ENCODE results near the gene SVIP.

Gene SVIP, protein sequence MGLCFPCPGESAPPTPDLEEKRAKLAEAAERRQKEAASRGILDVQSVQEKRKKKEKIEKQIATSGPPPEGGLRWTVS

DNA sequence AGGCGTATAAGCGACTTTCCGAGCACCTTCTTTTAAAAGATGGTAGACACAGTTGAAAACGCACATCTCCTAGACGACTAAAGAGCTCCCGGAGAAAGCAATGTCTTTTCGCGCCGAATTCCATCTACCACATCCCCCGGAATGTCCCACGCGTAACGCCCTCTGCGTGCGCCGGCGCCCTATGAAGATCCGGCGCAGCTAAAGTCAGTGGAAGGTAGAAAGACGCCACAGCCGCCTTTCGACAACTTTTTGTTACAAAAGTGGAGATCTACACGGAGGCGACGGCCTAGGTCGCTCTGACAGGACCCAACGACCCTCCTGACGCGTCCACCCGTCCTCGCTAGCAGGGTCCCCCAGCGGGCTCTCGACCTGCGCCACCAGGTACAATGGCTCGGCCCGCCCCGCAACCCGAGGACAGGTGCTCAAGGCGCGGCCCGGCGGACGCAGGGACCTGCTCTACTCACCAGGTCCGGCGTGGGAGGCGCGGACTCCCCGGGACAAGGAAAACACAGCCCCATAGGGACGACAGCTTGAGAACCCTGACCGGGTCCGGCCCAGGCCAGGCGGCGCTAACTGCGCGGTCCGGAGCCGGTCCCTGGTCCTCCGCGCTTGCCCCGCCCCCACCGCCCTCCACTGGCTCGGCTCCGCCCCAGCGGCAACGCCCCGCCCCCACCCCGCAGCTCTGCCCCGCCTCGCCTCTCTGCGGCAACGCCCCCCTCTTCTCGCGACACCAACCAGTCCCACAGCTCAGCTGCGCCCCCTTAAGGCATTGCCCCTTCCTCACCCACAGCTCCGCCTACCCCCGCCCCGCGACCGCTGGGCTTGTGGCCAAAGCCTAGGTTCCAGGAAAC is at the start of gene SVIP:
SVIP (minus strand) TSS at position 571 of the 851 bp plus-strand sequence; CDS start at position 518, 53 bp downstream.
- Mint-ChIP-seq H3K36me3 (ENCODE audit: low read depth) (peaks cover 26% of the 10 kb centered on the region), H3K4me1 (ENCODE audit: low read depth) (peaks cover 16% of the 10 kb centered on the region), H3K27me3 (no peaks in the 10 kb centered on the region), H3K4me3 (peak within 1 kb of the TSS; percentile 86), H3K27ac (peak within 1 kb of the TSS; percentile 86), H3K9me3 (no peaks in the 10 kb centered on the region)

DNA sequence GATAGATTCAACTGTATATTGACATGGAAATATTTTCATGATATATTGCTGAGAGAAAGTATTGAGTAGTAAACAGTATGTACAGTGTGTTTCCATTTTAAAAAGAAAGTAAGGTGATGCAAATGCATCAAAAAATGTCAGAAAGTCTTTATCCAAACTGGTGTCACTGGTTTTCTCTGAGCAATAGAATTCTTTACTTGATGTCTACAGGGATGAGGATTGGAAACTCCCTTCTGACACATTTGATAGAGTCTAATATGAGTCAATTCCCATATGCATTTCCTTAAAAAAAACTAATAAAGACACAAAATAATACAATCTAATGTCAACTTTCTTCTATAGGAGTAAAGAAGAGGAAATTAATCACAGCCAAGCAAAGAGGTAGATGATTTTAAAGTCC is 49.0 kb upstream of the SVIP start:
- Mint-ChIP-seq H3K4me1 (ENCODE audit: low read depth) (no peaks in the 10 kb centered on the region), H3K27me3 (no peaks in the 10 kb centered on the region), H3K9me3 (no peaks in the 10 kb centered on the region), H3K27ac (no peak overlapping the region), H3K4me3 (no peak overlapping the region), H3K36me3 (ENCODE audit: low read depth) (no peaks in the 10 kb centered on the region)

DNA sequence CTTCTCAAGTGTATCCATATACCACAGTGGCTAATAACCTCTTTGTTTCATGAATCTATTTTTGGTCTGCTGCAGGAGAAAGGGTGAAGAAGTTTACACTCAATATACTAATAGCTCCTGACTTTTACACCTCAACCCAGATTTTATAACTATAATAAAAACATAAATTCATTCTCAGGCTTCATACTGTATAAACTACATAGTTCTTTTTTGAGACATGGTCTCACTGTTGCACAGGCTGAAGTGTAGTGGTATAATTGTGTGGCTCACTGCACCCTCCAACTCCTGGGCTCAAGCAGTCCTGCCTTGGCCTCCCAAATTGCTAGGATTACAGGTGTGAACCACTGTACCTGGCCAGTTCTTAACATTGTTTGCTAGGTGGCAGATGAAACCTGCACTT is 48.4 kb upstream of the SVIP start:
- Mint-ChIP-seq H3K36me3 (ENCODE audit: low read depth) (no peaks in the 10 kb centered on the region), H3K27me3 (no peaks in the 10 kb centered on the region), H3K4me3 (no peak overlapping the region), H3K27ac (no peak overlapping the region), H3K4me1 (ENCODE audit: low read depth) (no peaks in the 10 kb centered on the region), H3K9me3 (no peaks in the 10 kb centered on the region)

DNA sequence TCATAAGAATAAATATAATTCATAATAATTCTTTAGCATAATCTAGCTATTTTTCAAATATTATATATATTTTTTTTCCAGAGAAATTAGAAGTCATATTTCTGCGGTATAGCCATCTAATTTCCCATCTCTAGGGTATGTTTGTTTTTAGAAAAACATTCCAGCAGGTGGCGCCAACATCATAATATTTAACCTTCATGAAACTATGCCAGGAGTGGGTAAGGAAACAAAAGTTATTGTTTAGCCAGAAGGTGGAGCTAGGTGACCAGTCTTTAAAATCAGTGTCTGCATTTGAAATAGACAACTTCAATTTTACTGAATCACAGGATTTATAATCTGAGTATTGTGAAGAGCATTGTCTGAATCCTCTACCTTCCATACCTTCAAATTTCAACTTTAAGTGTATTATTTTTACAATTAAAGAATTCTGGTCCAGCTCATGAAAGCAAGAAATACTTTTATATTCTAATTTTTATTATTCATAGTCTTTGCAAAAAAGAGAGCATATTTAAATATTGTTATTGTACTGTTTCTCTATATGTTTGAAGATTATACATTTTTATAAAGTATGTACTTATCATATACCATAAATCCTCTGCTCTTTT is 46.4 kb upstream of the SVIP start:
- H3K36me3 Mint-ChIP-seq (ENCODE audit: low read depth), result no peaks in the 10 kb centered on the region
- no peaks in the 10 kb centered on the region for H3K27me3 Mint-ChIP-seq
- H3K9me3 Mint-ChIP-seq, result no peaks in the 10 kb centered on the region
- no peak overlapping the region for H3K4me3 Mint-ChIP-seq
- no peak overlapping the region for H3K27ac Mint-ChIP-seq
- H3K4me1 Mint-ChIP-seq (ENCODE audit: low read depth), result no peaks in the 10 kb centered on the region

DNA sequence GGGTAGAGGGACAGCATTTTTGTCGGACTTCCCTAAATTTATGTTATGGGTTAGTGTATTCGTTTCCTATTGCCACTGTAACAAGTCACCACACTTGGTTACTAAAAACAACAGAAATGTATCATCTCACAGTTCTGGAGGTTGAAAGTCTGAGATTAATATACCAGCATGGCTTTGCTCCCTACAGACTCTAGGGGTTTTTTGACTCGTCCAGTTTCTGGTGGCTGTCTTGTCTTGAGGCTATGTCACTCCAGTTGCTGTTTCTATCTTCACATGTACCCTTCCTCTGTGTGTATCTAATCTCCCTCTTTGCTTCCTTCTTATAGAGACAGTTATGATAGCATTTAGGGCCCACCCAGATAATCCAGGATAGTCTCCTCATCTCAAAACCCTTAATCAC is 39.7 kb upstream of the SVIP start:
- Mint-ChIP-seq H3K9me3 (no peaks in the 10 kb centered on the region), H3K27ac (no peak overlapping the region), H3K36me3 (ENCODE audit: low read depth) (no peaks in the 10 kb centered on the region), H3K4me3 (no peak overlapping the region), H3K4me1 (ENCODE audit: low read depth) (no peaks in the 10 kb centered on the region), H3K27me3 (no peaks in the 10 kb centered on the region)

DNA sequence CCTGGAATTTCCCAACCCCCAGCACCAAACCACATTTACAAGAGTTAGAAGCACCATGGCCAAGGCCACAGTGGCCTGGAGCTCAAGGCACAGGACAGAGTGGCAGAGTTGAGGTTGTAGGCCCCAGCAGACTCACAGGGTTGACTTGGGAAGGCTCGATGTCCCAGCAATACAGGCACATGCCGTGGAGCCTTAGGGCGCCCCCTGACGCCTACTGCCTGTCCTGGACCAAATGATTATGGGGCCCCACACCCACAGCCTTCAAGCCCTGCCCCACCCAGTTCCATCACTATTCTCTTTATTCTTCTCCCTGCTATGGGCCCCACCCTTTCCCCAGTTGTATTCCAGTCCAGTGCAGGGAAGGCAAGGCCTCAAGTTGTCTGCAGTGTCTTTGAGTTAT is 30.6 kb upstream of the SVIP start, which contains the start of gene CCDC179:
CCDC179 (minus strand) TSS at position 234 of the 400 bp plus-strand sequence; CDS start at position 181, 53 bp downstream.
- no peak within 1 kb of the TSS for H3K4me3 Mint-ChIP-seq
- no peaks in the 10 kb centered on the region for H3K4me1 Mint-ChIP-seq (ENCODE audit: low read depth)
- no peaks in the 10 kb centered on the region for H3K27me3 Mint-ChIP-seq
- H3K36me3 Mint-ChIP-seq (ENCODE audit: low read depth), result peaks cover 3% of the 10 kb centered on the region
- H3K27ac Mint-ChIP-seq, result no peak within 1 kb of the TSS
- H3K9me3 Mint-ChIP-seq, result no peaks in the 10 kb centered on the region

DNA sequence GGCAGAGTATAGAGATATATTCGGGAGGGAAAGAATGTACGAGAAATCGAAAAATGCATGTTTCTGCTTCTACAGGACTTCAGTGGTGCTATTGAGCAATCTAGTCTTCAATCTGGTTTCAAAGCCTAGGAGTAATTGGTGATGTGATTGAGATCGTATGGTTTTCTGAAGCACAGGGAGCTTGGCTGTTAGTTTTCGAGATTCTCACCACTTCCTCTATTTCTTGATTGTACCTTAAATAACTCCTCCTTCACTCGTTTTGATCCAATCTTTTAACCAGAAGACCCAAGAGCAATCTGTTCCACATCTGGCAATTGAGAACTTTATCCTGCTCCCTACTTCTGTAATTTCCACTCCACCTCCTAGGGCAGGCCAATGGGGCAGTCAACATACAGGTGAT is 30.2 kb upstream of the SVIP start:
- Mint-ChIP-seq H3K36me3 (ENCODE audit: low read depth) (peaks cover 3% of the 10 kb centered on the region), H3K4me1 (ENCODE audit: low read depth) (no peaks in the 10 kb centered on the region), H3K4me3 (no peak overlapping the region), H3K27ac (no peak overlapping the region), H3K9me3 (no peaks in the 10 kb centered on the region), H3K27me3 (no peaks in the 10 kb centered on the region)

DNA sequence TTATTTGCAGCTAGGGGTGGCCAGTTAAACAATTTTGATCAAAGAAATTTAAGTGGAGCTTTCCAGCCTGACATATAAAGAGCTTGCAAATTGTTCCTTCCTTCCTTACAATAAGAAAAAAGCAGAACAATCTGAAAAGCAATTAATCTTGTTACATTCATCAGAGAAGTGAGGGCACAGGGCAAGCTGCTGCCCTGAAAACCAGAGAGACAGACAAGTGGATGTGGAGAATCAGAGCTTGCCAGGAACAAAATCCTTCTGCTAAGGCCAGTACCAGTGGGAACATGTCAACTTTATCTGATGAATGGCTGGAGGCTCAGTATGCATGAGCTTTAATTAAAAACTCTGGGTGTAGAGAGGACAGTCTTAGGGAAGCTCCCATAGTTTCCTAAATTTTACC is 21.9 kb upstream of the SVIP start:
- no peak overlapping the region for H3K27ac Mint-ChIP-seq
- H3K9me3 Mint-ChIP-seq, result peaks cover 5% of the 10 kb centered on the region
- no peaks in the 10 kb centered on the region for H3K4me1 Mint-ChIP-seq (ENCODE audit: low read depth)
- no peaks in the 10 kb centered on the region for H3K36me3 Mint-ChIP-seq (ENCODE audit: low read depth)
- no peaks in the 10 kb centered on the region for H3K27me3 Mint-ChIP-seq
- H3K4me3 Mint-ChIP-seq, result no peak overlapping the region

DNA sequence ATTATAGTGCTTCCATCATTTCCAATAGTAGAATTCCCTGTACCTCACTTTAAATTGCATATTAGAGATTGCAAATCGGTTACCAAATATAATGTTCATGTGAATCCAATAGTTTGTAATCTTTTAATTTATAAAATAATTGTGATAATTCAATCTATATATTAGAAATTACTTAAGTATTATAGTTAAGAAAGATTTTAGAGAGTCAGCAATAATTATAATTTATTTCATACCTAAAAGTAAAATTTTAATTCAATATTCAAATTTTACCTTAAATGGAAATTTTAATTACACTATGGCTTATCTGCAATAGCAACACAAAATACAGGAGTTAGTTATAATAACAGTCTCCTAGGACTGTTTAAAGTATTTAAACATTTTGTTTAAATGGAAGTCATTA is 17.1 kb upstream of the SVIP start:
- Mint-ChIP-seq H3K27me3 (no peaks in the 10 kb centered on the region), H3K36me3 (ENCODE audit: low read depth) (peaks cover 5% of the 10 kb centered on the region), H3K9me3 (no peaks in the 10 kb centered on the region), H3K4me3 (no peak overlapping the region), H3K4me1 (ENCODE audit: low read depth) (no peaks in the 10 kb centered on the region), H3K27ac (no peak overlapping the region)

DNA sequence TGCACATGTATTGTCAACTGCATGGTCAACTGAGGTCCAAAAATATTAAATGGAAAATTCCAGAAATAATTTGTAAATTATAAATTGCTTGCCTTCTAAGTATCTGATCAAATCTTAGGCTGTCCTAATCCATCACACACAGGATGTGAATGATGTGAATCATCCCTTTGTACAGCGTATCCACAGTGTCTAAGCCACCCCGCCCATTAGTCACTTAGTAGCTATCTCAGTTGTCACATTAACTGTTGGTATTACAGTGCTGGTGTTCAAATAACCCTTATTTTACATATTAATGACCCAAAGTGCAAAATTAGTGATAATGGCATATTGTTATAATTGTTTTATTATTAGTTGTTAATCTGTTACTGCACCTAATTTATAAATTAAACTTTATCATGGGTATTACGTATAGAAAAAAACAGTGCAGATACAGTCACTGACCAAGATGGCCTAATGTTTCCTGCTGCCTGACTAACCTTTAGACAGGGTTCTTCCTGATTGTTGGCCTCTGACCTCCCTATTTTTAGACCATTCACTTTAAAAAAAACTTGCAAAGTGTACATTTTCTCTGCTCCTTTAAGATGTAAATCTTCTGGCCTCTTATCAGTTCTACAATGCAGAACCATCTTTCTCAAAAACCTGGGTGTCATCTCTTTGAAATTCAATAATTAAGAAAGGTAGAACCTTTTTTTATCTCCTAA is 2.9 kb upstream of the SVIP start:
- Mint-ChIP-seq H3K27me3 (no peaks in the 10 kb centered on the region), H3K27ac (no peak overlapping the region), H3K4me3 (no peak overlapping the region), H3K4me1 (ENCODE audit: low read depth) (peaks cover 13% of the 10 kb centered on the region), H3K36me3 (ENCODE audit: low read depth) (peaks cover 3% of the 10 kb centered on the region), H3K9me3 (no peaks in the 10 kb centered on the region)

DNA sequence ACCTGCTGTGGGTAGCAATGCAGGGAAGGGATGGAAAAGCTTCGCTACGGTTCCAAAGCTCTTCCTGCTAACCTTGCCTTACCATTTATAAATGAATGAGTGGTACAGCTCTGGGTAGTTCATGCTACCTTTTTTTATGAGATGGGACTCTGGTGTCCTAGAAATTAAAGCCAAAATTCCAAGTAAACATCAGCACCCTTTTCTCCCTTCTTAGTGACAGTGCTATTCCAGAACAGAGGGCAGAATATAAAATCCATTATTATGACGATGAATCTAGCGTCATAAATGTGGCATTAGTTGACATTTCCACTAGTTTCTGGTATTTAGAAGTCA is 447 bp upstream of the SVIP start:
- no peaks in the 10 kb centered on the region for H3K27me3 Mint-ChIP-seq
- H3K4me1 Mint-ChIP-seq (ENCODE audit: low read depth), result peaks cover 16% of the 10 kb centered on the region
- peak overlapping the region; percentile 31 for H3K27ac Mint-ChIP-seq
- no peaks in the 10 kb centered on the region for H3K9me3 Mint-ChIP-seq
- peak overlapping the region; percentile 86 for H3K4me3 Mint-ChIP-seq
- H3K36me3 Mint-ChIP-seq (ENCODE audit: low read depth), result peaks cover 20% of the 10 kb centered on the region

DNA sequence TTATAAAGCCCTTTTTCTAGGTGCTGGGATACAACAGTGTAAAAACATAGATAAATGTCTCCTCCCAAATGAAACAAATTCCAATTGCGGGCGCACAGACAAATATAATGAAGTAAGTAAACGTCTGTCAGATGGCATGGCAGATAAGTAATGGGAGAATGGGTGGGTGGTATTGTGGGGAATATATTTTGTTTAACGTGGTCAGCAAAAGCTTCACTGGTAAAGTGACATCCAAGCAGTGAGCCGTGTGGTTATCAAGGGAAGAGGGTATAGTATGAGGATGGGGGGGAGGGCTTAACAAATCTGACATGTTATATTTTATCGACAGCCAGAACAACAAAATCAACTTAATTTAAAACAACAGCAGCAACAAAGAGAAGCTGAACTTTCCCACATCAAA is 1.2 kb downstream of the SVIP start:
- Mint-ChIP-seq H3K36me3 (ENCODE audit: low read depth) (peaks cover 29% of the 10 kb centered on the region), H3K27ac (peak overlapping the region; percentile 66), H3K27me3 (no peaks in the 10 kb centered on the region), H3K4me3 (peak overlapping the region; percentile 86), H3K4me1 (ENCODE audit: low read depth) (peaks cover 16% of the 10 kb centered on the region), H3K9me3 (no peaks in the 10 kb centered on the region)

DNA sequence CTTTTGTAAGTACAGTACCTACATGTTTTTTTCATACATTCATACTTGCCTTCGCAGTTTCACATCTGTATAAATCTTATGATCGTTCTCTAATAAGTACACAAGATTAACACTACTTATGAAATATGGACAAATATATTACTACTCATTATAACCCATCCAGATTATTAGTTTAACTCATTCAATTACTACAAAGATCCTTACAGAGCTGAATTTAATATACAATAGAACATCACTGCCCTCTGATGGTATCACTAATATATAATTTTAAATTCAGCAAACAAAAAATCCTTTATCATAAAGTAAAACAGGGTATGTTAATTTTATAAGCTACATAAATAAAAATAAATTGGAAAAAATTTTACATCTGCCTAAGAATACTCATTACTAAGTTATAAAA is 7.4 kb downstream of the SVIP start:
- Mint-ChIP-seq H3K9me3 (peaks cover 11% of the 10 kb centered on the region), H3K36me3 (ENCODE audit: low read depth) (peaks cover 83% of the 10 kb centered on the region), H3K4me1 (ENCODE audit: low read depth) (peaks cover 2% of the 10 kb centered on the region), H3K27ac (no peak overlapping the region), H3K4me3 (no peak overlapping the region), H3K27me3 (no peaks in the 10 kb centered on the region)

DNA sequence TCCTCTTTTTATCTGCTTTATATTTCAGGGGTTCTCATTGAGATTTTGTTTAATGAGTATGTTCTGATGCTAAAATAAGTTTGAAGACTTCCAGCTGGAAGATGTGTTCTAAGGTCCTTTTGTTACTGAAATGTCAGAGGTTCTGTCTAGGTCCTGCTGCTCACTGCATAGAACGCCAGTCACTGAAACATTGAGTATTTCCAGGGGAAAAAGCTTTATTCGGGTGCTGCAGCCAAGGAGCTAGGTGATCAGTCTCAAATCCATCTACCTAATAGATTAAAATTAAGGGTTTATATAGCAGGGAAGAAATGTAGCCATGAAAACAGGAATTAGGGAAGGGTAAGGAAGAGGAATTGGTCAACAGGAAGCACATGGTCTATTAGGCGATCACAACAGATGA is 19.7 kb downstream of the SVIP start:
- Mint-ChIP-seq H3K36me3 (ENCODE audit: low read depth) (no peaks in the 10 kb centered on the region), H3K4me3 (no peak overlapping the region), H3K9me3 (peaks cover 8% of the 10 kb centered on the region), H3K27ac (no peak overlapping the region), H3K27me3 (no peaks in the 10 kb centered on the region), H3K4me1 (ENCODE audit: low read depth) (peaks cover 10% of the 10 kb centered on the region)

DNA sequence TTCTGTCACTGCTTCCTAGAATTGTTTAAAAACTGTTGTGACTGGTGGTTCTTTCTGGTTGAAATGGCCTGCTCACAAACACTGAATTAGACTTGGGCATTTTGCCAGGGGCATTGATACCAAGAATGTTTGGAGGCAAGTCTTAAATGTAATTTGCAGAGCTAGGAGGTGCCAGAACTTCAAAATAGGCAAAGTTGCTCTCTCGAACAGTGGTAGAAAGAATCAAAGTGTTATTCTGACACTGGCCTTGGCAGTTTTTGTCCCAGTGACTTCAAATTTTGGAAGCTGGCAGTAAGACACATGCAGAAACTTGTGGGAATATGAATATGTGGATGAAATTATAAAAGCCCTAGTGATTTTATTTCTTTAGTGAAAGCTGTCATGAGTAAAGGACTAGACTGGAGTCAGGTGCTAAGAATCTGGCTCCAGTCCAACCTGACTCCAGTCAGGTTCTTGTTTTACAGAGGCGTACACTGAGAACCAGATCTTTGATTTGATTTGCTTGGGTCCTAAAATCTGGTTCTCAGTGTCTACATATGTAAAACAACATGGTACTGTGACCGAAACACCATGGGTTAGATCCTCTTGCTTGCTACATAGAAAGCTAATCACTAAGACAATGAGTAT is 20.9 kb downstream of the SVIP start:
- Mint-ChIP-seq H3K27ac (no peak overlapping the region), H3K9me3 (peaks cover 5% of the 10 kb centered on the region), H3K27me3 (no peaks in the 10 kb centered on the region), H3K4me3 (no peak overlapping the region), H3K4me1 (ENCODE audit: low read depth) (peaks cover 10% of the 10 kb centered on the region), H3K36me3 (ENCODE audit: low read depth) (no peaks in the 10 kb centered on the region)

Data from stimulated activated naive CD8-positive, alpha-beta T cell treated with anti-CD3 and anti-CD28 coated beads, Interleukin-15, Interleukin-2, amounts not matched to agents 100 ng/mL and 50 ng/mL, for 24 hours (primary cell).